ENCODE data around the gene NCOA3. TPM values are rescaled to one million over a fixed set of nuclear protein-coding genes. Genes with fewer than 3 reads are reported as not detected.
"Not testable (repeated sequence)": the region's sequence is repeated elsewhere in the genome, so short reads cannot be mapped to it uniquely, and the experiment has no call there.

The NCOA3 gene
- total RNA-seq = 100 to 1,000 TPM; 103 to 121 (median 118) TPM

DNA sequence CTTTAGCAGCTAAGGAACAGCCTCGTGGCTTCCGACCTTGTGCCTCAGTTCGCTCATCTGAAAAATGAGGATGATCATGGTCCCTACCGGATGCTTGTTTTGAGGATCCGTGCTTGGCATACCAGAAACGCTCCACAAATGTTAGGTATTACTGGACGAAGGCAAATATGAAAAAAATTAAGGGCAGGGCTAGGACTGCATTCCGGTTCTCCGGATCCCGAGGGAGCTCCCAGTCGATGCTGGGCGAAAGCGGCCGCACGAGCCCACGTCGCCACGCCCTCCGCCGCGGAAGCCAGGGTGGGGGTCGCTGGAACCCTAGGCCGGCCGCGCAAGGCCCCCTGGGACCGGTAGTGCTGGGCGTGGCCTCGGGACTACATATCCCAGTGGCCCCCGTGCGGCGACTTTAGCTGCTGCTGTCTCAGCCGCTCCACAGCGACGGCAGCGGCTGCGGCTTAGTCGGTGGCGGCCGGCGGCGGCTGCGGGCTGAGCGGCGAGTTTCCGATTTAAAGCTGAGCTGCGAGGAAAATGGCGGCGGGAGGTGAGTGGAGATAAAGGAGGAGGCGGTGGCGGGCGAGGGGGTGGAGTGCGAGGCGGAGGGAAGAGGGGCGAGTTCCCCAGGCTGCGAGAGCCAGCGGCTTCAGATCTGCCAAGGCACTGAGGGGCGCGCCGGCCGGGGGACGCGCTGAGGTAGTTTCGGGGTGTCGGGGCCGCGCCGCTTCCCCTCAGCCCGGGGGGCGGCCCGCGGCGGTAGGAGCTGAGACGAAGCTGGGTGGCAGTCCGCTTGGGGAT lies at the start of gene NCOA3:
Gene NCOA3 (plus strand): TSS at position 406 of the 789 bp plus-strand sequence. CDS start 120,361 bp downstream, outside the sequence.
- peaks cover 49% of the 10 kb centered on the region for H3K4me1 Mint-ChIP-seq (ENCODE audit: low read depth)
- H3K9me3 Mint-ChIP-seq = no peaks in the 10 kb centered on the region

DNA sequence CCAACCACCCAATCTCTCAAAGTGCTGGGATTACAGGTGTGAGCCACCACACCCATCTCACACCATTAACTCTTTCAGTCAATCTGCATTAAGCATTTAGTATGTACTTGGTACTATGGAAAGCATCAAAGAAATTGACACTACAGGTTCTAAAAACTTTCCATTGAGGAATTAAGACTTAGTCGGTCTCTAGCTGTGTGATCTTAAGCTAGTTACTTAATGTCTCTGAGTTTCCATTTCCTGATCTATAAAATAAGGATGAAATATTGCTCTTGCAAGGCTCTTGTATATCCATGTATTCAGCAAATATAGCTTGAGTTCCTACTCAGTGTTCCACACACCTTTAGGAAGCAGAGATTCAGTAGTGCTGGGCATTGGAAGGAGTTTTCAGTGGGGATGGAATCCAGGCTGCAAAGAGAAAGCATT lies 48.9 kb upstream of the NCOA3 start:
- ATAC-seq (no peak), DNase-seq (no peak)
- Mint-ChIP-seq H3K9me3 (no peaks in the 10 kb centered on the region), H3K36me3 (ENCODE audit: insufficient read depth) (no peaks in the 10 kb centered on the region), H3K4me3 (no peak overlapping the region), H3K4me1 (ENCODE audit: low read depth) (peaks cover 26% of the 10 kb centered on the region), H3K27me3 (ENCODE audit: low read depth) (no peaks in the 10 kb centered on the region)

More for the DNA sequence above, at the start of gene NCOA3:
- peaks cover 9% of the 10 kb centered on the region for H3K36me3 Mint-ChIP-seq (ENCODE audit: insufficient read depth)
- DNase-seq (peak; percentile 91), ATAC-seq (peak; percentile 84 to 86)
- H3K4me3 Mint-ChIP-seq = peak within 1 kb of the TSS; percentile 98
- H3K27me3 Mint-ChIP-seq (ENCODE audit: low read depth) = no peaks in the 10 kb centered on the region

- H3K9me3 Mint-ChIP-seq = no peaks in the 10 kb centered on the region
- peaks cover 30% of the 10 kb centered on the region for H3K4me1 Mint-ChIP-seq (ENCODE audit: low read depth)
- H3K27me3 Mint-ChIP-seq (ENCODE audit: low read depth) = no peaks in the 10 kb centered on the region
- no peak for DNase-seq
- peak overlapping the region; percentile 31 for H3K4me3 Mint-ChIP-seq
- ATAC-seq = peak; percentile 79 to 82
- H3K36me3 Mint-ChIP-seq (ENCODE audit: insufficient read depth) = no peaks in the 10 kb centered on the region
These were observed 48.4 kb upstream of the NCOA3 start for GRCh38 chr20:47453167-47453782.

- ATAC-seq = no peak
- H3K4me1 Mint-ChIP-seq (ENCODE audit: low read depth) = peaks cover 33% of the 10 kb centered on the region
- no peak overlapping the region for H3K4me3 Mint-ChIP-seq
These were observed 47.2 kb upstream of the NCOA3 start for GRCh38 chr20:47454298-47455132.

DNA sequence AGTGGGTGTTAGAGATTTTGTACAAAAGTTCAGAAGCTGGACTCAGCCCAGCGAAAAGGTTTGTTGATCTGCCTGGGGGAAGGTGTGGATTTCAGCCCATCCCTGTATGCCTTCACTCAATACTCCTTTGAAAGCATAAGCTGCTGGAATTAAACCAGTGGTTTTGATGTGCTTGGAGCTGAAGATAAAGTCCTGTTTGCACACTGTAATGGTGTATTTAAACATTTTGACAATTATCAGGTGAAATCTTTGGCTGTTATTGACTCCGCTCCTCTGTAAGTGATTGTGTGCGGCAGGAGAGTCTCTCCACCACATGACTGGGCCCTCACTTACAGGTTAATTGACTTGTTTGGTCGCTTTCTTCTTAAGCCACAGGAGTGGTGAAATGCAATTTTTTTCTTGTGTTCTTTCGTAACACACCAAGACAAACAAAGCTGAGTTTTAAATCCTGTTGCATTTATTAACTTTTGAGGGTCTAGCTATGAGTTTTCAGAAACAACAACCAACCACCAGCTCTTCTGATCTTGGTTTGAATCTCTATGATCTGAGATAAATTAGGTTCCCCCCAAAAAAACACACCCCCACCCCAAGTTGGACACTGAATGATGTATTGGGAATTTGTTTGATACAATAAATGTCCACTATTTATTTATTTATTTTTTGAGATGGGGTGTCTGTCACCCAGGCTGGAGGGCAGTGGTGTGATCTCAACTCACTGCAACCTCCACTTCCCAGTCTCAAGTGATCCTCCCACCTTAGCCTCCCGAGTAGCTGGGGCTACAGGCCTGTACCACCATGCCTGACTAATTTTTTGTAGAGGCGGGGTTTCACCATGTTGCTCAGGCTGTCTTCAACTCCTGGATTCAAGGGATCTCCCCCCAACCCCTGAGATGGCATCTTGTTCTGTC lies 46.3 kb upstream of the NCOA3 start:
- Mint-ChIP-seq H3K9me3 (no peaks in the 10 kb centered on the region), H3K4me1 (ENCODE audit: low read depth) (peaks cover 33% of the 10 kb centered on the region), H3K36me3 (ENCODE audit: insufficient read depth) (no peaks in the 10 kb centered on the region), H3K27me3 (ENCODE audit: low read depth) (no peaks in the 10 kb centered on the region), H3K4me3 (no peak overlapping the region)
- DNase-seq (no peak), ATAC-seq (no peak)

More at GRCh38 chr20:47454298-47455132, 47.2 kb upstream of the NCOA3 start:
- no peak for DNase-seq
- no peaks in the 10 kb centered on the region for H3K27me3 Mint-ChIP-seq (ENCODE audit: low read depth)
- H3K36me3 Mint-ChIP-seq (ENCODE audit: insufficient read depth) = no peaks in the 10 kb centered on the region
- no peaks in the 10 kb centered on the region for H3K9me3 Mint-ChIP-seq

DNA sequence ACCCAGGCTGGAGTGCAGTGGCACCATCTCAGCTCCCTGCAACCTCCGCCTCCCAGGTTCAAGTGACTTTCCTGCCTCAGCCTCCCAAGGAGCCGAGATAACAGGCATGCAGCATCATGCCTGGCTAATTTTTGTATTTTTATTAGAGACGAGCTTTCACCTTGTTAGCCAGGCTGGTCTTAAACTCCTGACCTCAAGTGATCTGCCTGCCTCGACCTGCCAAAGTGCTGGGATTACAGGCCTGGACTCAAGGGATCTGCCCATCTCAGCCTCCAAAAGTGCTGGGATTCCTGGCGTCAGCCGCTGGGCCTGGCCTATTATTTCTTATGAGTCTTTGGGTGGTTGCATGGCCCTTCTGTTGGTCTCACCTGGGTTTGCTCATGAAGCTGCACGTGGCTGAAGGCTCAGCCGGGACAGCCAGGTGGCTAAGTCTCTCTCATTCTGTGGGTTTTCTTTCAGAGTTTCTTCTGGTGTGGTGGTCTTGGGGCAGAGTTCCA lies 45.6 kb upstream of the NCOA3 start:
- peaks cover 33% of the 10 kb centered on the region for H3K4me1 Mint-ChIP-seq (ENCODE audit: low read depth)
- ATAC-seq (no peak), DNase-seq (no peak)
- no peak overlapping the region for H3K4me3 Mint-ChIP-seq
- no peaks in the 10 kb centered on the region for H3K36me3 Mint-ChIP-seq (ENCODE audit: insufficient read depth)
- no peaks in the 10 kb centered on the region for H3K9me3 Mint-ChIP-seq
- H3K27me3 Mint-ChIP-seq (ENCODE audit: low read depth) = no peaks in the 10 kb centered on the region

GRCh38 chr20:47456952-47457724 lies 44.5 kb upstream of the NCOA3 start:
- no peaks in the 10 kb centered on the region for H3K36me3 Mint-ChIP-seq (ENCODE audit: insufficient read depth)
- no peaks in the 10 kb centered on the region for H3K27me3 Mint-ChIP-seq (ENCODE audit: low read depth)
- peaks cover 33% of the 10 kb centered on the region for H3K4me1 Mint-ChIP-seq (ENCODE audit: low read depth)
- DNase-seq = no peak
- no peak overlapping the region for H3K4me3 Mint-ChIP-seq
- peak; percentile 89 to 91 for ATAC-seq
- no peaks in the 10 kb centered on the region for H3K9me3 Mint-ChIP-seq

DNA sequence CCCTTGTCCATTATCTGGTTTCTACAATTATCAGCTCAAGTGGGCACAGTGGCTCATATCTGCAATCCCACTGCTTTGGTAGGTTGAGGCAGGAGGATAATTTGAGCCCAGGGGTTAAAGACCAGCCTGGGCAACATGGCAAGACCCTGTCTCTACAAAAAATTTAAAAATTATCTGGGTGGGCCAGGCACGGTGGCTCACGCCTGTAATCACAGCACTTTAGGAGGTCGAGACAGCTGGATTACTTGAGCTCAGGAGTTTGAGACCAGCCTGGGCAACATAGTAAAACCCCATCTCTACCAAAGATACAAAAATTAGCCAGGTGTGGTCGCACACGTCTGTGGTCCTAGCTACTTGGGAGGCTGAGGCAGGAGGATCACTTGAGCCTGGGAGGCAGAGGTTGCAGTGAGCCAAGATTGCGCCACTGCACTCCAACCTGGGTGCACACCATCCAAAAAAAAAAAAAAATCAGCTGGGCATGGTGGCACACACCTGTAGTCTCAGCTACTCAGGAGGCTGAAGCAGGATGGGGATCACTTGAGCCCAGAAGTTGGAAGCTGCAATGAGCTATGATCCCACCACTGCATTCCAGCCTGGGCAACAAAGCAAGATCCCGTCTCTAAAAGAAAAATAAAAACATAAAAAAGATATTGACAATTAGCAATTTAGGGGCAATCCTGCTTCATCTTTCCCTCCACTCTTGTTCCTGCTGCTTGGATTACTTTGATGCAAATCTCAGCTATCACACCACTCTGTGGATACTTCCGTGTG lies 43.2 kb upstream of the NCOA3 start:
- not testable (repeated sequence) for DNase-seq; H3K4me3 Mint-ChIP-seq; ATAC-seq; H3K27me3 Mint-ChIP-seq (ENCODE audit: low read depth); H3K9me3 Mint-ChIP-seq; H3K36me3 Mint-ChIP-seq (ENCODE audit: insufficient read depth)
- H3K4me1 Mint-ChIP-seq (ENCODE audit: low read depth) = peaks cover 24% of the 10 kb centered on the region

- no peak for DNase-seq
- Mint-ChIP-seq H3K4me1 (ENCODE audit: low read depth) (peaks cover 19% of the 10 kb centered on the region), H3K27me3 (ENCODE audit: low read depth) (no peaks in the 10 kb centered on the region), H3K4me3 (no peak overlapping the region), H3K9me3 (no peaks in the 10 kb centered on the region), H3K36me3 (ENCODE audit: insufficient read depth) (no peaks in the 10 kb centered on the region)
- ATAC-seq = no peak
These were observed 42.2 kb upstream of the NCOA3 start for GRCh38 chr20:47459344-47460073.

- not testable (repeated sequence) for H3K9me3 Mint-ChIP-seq; ATAC-seq; H3K27me3 Mint-ChIP-seq (ENCODE audit: low read depth); H3K4me3 Mint-ChIP-seq; DNase-seq; H3K36me3 Mint-ChIP-seq (ENCODE audit: insufficient read depth)
- peaks cover 19% of the 10 kb centered on the region for H3K4me1 Mint-ChIP-seq (ENCODE audit: low read depth)
These were observed 41.0 kb upstream of the NCOA3 start for GRCh38 chr20:47460761-47461112.

GRCh38 chr20:47461120-47461685 lies 40.5 kb upstream of the NCOA3 start:
- Mint-ChIP-seq H3K27me3 (ENCODE audit: low read depth) (no peaks in the 10 kb centered on the region), H3K4me3 (no peak overlapping the region), H3K9me3 (no peaks in the 10 kb centered on the region), H3K4me1 (ENCODE audit: low read depth) (peaks cover 19% of the 10 kb centered on the region), H3K36me3 (ENCODE audit: insufficient read depth) (no peaks in the 10 kb centered on the region)
- no peak for DNase-seq
- ATAC-seq = no peak

DNA sequence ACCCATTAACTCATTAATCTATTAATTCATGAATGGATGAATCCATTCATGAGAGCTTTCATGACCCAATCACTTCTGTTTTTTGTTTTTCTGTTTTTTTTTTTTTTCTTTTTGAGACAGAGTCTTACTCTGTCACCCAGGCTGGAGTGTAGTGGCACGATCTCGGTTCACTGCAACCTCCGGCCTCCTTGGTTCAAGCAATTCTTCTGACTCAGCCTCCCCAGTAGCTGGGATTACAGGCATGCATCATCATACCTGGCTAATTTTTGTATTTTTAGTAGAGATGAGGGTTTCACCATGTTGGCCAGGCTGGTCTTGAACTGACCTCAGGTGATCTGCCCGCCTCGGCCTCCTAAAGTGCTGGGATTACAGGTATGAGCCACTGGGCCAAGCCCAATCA lies 39.8 kb upstream of the NCOA3 start:
- not testable (repeated sequence) for H3K4me3 Mint-ChIP-seq; ATAC-seq; H3K36me3 Mint-ChIP-seq (ENCODE audit: insufficient read depth); DNase-seq; H3K9me3 Mint-ChIP-seq; H3K27me3 Mint-ChIP-seq (ENCODE audit: low read depth)
- H3K4me1 Mint-ChIP-seq (ENCODE audit: low read depth) = peaks cover 15% of the 10 kb centered on the region

Data from activated T-cell treated with anti-CD3 and anti-CD28 coated beads, Interleukin-2, amount 50 U/mL, for 4 hours (primary cell).